HFFc6 (cell line): ENCODE measurements around the gene VEGFC. TPM values are rescaled to one million over a fixed set of nuclear protein-coding genes. Genes with fewer than 3 reads are reported as not detected.

Experiments used
- DNase-seq: peaks from one replicate; pipeline ENCODE4 v3.0.0-alpha.2; 2018
- H3K27ac Mint-ChIP-seq: 2 replicates; pipeline ENCODE4 v1.8.0; 2020; ENCODE audit warnings: mild to moderate bottlenecking, mixed read lengths
- H3K27me3 Mint-ChIP-seq: 2 replicates; pipeline ENCODE4 v1.8.0; 2021; ENCODE audit warnings: mild to moderate bottlenecking, moderate library complexity, mixed read lengths; ENCODE audit not compliant: insufficient read depth
- H3K36me3 Mint-ChIP-seq: 2 replicates; pipeline ENCODE4 v1.8.0; 2021; ENCODE audit warnings: low read depth, mixed read lengths
- H3K4me1 Mint-ChIP-seq: 2 replicates; pipeline ENCODE4 v1.8.0; 2020; ENCODE audit warnings: low read depth, mixed read lengths
- H3K4me3 Mint-ChIP-seq: 2 replicates; pipeline ENCODE4 v1.8.0; 2020; ENCODE audit warnings: mild to moderate bottlenecking, moderate library complexity, mixed read lengths
- H3K9me3 Mint-ChIP-seq: 2 replicates; pipeline ENCODE4 v1.8.0; 2020; ENCODE audit warnings: mild to moderate bottlenecking, mixed read lengths
- total RNA-seq, 6 experiments: library from RNA; stranded (reverse); fragmentation: NEBNext Ultra II Directional; extraction: Animal tissue kit (Norgen Biotek cat#: 25700); gene quantifications; 2 replicates in 1 of 6; 3 replicates in 5 of 6; pipeline ENCODE4 v1.2.3, GENCODE V29; 2021
- TF ChIP-seq, protein P1 (sequence below): fragments of 200-600 bp; sonication (generic); IDR thresholded peaks from 2 replicates; pipeline ENCODE4 v1.5.0; 2021; ENCODE audit warnings: antibody characterized with exemption, mild to moderate bottlenecking

Gene VEGFC
- total RNA-seq, 6 experiments from 2014 or later = 323 to 374 (median 351) TPM

- no peak for DNase-seq
- H3K36me3 Mint-ChIP-seq = no peaks in the 10 kb centered on the region; the same call in 1 of the 2 replicates
- H3K27ac Mint-ChIP-seq = no peak overlapping the region
- H3K4me3 Mint-ChIP-seq = no peak overlapping the region; the same call in 1 of the 2 replicates
- TF ChIP-seq, protein P1, sequence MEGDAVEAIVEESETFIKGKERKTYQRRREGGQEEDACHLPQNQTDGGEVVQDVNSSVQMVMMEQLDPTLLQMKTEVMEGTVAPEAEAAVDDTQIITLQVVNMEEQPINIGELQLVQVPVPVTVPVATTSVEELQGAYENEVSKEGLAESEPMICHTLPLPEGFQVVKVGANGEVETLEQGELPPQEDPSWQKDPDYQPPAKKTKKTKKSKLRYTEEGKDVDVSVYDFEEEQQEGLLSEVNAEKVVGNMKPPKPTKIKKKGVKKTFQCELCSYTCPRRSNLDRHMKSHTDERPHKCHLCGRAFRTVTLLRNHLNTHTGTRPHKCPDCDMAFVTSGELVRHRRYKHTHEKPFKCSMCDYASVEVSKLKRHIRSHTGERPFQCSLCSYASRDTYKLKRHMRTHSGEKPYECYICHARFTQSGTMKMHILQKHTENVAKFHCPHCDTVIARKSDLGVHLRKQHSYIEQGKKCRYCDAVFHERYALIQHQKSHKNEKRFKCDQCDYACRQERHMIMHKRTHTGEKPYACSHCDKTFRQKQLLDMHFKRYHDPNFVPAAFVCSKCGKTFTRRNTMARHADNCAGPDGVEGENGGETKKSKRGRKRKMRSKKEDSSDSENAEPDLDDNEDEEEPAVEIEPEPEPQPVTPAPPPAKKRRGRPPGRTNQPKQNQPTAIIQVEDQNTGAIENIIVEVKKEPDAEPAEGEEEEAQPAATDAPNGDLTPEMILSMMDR = no peak
- peaks cover 10% of the 10 kb centered on the region for H3K9me3 Mint-ChIP-seq
- H3K4me1 Mint-ChIP-seq = peaks cover 20% of the 10 kb centered on the region
- peaks cover 33% of the 10 kb centered on the region for H3K27me3 Mint-ChIP-seq
Observed at GRCh38 chr4:176646311-176646710, 146.4 kb downstream of the VEGFC start.

GRCh38 chr4:176645246-176645960 is 147.3 kb downstream of the VEGFC start:
- Mint-ChIP-seq H3K4me3 (peak overlapping the region; percentile 30; the same call in 1 of the 2 replicates), H3K4me1 (peaks cover 29% of the 10 kb centered on the region), H3K9me3 (peaks cover 5% of the 10 kb centered on the region; the same call in 1 of the 2 replicates), H3K27ac (peak overlapping the region; percentile 18; the same call in 1 of the 2 replicates), H3K36me3 (no peaks in the 10 kb centered on the region; the same call in 1 of the 2 replicates), H3K27me3 (peaks cover 31% of the 10 kb centered on the region)
- no peak for DNase-seq
- TF ChIP-seq, protein P1 = no peak

- TF ChIP-seq, protein P1 = peak; percentile 35
- peak overlapping the region; percentile 15; the same call in 1 of the 2 replicates for H3K4me3 Mint-ChIP-seq
- peaks cover 3% of the 10 kb centered on the region; the same call in 1 of the 2 replicates for H3K9me3 Mint-ChIP-seq
- no peak for DNase-seq
- H3K27ac Mint-ChIP-seq = no peak overlapping the region
- H3K4me1 Mint-ChIP-seq = peaks cover 51% of the 10 kb centered on the region
- H3K27me3 Mint-ChIP-seq = peaks cover 16% of the 10 kb centered on the region
- H3K36me3 Mint-ChIP-seq = peaks cover 7% of the 10 kb centered on the region
Observed at GRCh38 chr4:176642472-176642871, 150.2 kb downstream of the VEGFC start.

DNA sequence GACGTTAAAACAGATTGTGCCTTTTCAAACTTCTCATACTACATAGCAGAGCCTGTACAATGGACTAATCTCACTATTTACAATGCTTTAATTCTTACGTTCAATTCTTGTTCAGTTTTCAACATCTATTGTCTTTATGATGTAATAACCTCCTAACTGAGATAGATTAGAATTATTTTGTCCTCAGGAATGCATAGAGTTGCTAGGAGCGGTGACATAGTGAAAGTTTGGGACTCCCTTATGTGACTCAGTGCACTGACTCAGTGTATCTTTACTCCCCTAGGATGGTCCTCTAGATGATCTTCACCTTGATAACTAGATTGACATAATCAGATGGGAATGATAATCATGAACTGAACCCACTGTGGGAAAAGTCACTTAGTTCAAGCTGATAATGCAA is 151.5 kb downstream of the VEGFC start:
- Mint-ChIP-seq H3K36me3 (peaks cover 7% of the 10 kb centered on the region), H3K4me1 (peaks cover 50% of the 10 kb centered on the region), H3K9me3 (peaks cover 3% of the 10 kb centered on the region; the same call in 1 of the 2 replicates), H3K27ac (peak overlapping the region; percentile 34; the same call in 1 of the 2 replicates), H3K4me3 (peak overlapping the region; percentile 38; the same call in 1 of the 2 replicates), H3K27me3 (peaks cover 16% of the 10 kb centered on the region)
- TF ChIP-seq, protein P1 = no peak
- peak; percentile 61 for DNase-seq

- DNase-seq = no peak
- Mint-ChIP-seq H3K4me3 (no peak overlapping the region), H3K27me3 (peaks cover 11% of the 10 kb centered on the region), H3K4me1 (peaks cover 54% of the 10 kb centered on the region), H3K9me3 (peaks cover 3% of the 10 kb centered on the region; the same call in 1 of the 2 replicates), H3K27ac (no peak overlapping the region), H3K36me3 (peaks cover 7% of the 10 kb centered on the region)
- TF ChIP-seq, protein P1 = no peak
Observed at GRCh38 chr4:176638992-176639391, 153.7 kb downstream of the VEGFC start.
